ENCODE data around the gene MICAL3. TPM values are rescaled to one million over a fixed set of nuclear protein-coding genes. Genes with fewer than 3 reads are reported as not detected.
"Not testable (repeated sequence)": the region's sequence is repeated elsewhere in the genome, so short reads cannot be mapped to it uniquely, and the experiment has no call there.

MICAL3 gene
- total and polyA plus RNA-seq, 4 donors, result 4.4 to 30.7 (median 15.4) TPM

DNA sequence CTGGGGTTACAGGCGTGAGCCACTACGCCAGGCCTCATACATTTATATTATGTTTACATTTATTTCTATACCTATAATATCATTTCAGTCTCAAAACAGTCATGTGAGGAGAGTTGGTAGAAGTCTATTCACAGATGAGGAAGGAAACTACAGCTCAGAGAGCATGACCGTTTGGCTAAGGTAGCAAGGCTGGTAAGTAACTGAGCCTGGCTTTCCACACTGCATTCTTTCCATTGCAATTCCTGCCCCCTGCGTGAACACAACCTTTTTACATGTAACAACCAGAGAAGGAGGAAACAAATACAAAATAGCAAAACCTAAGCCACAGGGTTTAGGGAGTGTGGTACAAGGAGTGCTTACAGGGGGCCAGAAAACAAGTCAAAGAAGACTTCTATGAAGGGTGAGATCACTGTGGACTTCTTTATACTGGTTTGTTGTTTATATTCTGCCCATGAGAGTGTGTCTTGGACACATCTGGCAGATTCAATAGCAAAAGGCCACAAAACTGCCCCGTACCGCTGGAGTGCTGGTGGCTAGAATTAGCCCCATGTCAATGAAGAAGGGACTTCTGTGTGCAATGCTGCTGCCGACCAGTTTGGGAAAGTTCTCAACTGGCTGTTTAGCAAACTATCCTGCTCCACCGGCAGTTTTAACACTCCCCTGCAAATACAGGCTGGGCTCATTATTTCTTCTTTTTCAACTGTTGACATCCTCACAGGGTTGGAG lies 19.0 kb downstream of the MICAL3 start:
- WGBS, 2 donors, result 57 to 72% methylated on average over 8 of the region's 8 CpGs
- no peak overlapping the region for H3K9ac ChIP-seq (ENCODE audit: insufficient read depth in 1 of 2, low read length in 2 of 2)

DNA sequence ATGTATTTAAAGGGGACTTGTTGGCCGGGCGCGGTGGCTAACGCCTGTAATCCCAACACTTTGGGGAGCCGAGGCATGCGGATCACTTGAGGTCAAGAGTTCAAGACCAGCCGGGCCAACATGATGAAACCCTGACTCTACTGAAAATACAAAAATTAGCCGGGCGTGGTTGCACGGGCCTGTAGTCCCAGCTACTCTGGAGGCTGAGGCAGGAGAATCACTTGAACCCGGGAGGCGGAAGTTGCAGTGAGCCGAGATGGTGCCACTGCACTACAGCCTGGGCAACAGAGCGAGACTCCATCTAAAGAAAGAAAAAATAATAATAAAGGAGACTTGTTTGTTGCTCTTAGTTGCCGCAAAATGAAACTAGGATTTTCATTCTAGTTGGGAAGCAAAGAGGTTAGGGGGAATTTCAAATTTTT lies 22.5 kb downstream of the MICAL3 start:
- DNase-seq; H3K36me3 ChIP-seq (ENCODE audit: control insufficient read depth in 4 of 4, insufficient read depth in 4 of 4, low read length in 4 of 4); H3K27ac ChIP-seq (ENCODE audit: low read depth in 1 of 2, low read length in 1 of 2); H3K9me3 ChIP-seq (ENCODE audit: control insufficient read depth in 4 of 4, insufficient read depth in 3 of 4, low read length in 3 of 4); ATAC-seq (ENCODE audit: insufficient read depth, low FRiP score); H3K4me3 ChIP-seq; H3K27me3 ChIP-seq (ENCODE audit: control insufficient read depth in 3 of 3, insufficient read depth in 3 of 3, low read length in 2 of 3): not testable (repeated sequence)
- Histone ChIP-seq H3K4me1 (ENCODE audit: control insufficient read depth in 5 of 5, insufficient read depth in 5 of 5, low read length in 5 of 5) (peaks cover 0 to 13% (median 8%) of the 10 kb centered on the region in 5 donors), H3K9ac (ENCODE audit: insufficient read depth in 1 of 2, low read length in 2 of 2) (peak overlapping the region; percentile 13 to 68)
- WGBS, 2 donors, result 42 to 44% methylated on average over 15 of the region's 15 CpGs

More for the DNA sequence above, 19.0 kb downstream of the MICAL3 start:
- Histone ChIP-seq H3K27me3 (ENCODE audit: control insufficient read depth in 3 of 3, insufficient read depth in 3 of 3, low read length in 2 of 3) (no peaks in the 10 kb centered on the region), H3K27ac (ENCODE audit: low read depth in 1 of 2, low read length in 1 of 2) (peak overlapping the region in 1 of 2 donors; percentile 62), H3K4me1 (ENCODE audit: control insufficient read depth in 5 of 5, insufficient read depth in 5 of 5, low read length in 5 of 5) (peaks cover 0 to 5% (median 0%) of the 10 kb centered on the region in 5 donors), H3K9me3 (ENCODE audit: control insufficient read depth in 4 of 4, insufficient read depth in 3 of 4, low read length in 3 of 4) (no peaks in the 10 kb centered on the region), H3K36me3 (ENCODE audit: control insufficient read depth in 4 of 4, insufficient read depth in 4 of 4, low read length in 4 of 4) (no peaks in the 10 kb centered on the region), H3K4me3 (no peak overlapping the region)
- TF ChIP-seq, protein P1, sequence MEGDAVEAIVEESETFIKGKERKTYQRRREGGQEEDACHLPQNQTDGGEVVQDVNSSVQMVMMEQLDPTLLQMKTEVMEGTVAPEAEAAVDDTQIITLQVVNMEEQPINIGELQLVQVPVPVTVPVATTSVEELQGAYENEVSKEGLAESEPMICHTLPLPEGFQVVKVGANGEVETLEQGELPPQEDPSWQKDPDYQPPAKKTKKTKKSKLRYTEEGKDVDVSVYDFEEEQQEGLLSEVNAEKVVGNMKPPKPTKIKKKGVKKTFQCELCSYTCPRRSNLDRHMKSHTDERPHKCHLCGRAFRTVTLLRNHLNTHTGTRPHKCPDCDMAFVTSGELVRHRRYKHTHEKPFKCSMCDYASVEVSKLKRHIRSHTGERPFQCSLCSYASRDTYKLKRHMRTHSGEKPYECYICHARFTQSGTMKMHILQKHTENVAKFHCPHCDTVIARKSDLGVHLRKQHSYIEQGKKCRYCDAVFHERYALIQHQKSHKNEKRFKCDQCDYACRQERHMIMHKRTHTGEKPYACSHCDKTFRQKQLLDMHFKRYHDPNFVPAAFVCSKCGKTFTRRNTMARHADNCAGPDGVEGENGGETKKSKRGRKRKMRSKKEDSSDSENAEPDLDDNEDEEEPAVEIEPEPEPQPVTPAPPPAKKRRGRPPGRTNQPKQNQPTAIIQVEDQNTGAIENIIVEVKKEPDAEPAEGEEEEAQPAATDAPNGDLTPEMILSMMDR (IDR thresholded peaks at IDR 0.05; ENCODE audit: control extremely low read depth, extremely low read depth), result no peak
- ATAC-seq (ENCODE audit: insufficient read depth, low FRiP score) (no peak), DNase-seq (no peak)

DNA sequence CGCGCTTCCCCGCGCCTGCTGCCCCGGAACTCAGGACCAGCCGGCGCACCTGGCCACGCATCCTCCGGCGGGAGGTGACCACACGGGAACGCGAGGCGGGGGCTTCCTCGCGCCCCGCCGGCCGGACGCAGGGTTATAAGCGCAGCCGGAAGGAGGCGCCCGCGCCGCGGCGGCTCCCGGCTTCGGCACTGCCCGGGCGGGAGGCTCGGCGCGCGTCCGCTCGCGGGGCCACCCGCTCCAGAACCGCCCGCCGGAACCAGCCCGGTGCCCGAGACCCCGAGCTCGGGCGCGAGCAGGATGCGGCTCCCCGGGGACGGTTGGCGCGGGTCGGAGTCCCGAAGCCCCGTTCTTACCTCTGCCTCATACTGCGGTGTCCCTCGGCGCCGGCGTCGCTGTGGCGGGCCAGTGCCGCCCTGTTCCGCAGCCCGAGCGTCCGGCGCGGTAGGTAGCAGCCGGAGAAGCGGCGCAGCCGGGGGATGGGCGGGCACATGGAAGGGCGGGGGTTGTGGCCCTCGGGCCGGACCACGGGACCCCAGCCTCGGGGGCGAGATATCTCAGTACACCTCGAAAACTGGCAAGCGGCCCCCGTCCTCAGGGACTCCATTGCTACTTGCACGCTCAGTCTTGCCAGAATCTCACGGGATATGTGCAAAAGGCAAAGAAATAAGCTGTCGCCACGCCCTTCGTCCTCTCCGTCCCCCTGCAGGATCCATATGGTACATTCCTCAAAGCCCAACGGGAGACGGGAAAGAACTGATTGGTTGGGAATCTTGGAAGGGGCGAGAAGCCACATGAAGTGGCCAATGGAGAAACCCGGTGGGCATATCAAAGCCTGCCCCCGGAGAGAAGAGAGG lies 23.1 kb downstream of the MICAL3 start:
- Histone ChIP-seq H3K27ac (ENCODE audit: low read depth in 1 of 2, low read length in 1 of 2) (peak overlapping the region; percentile 90 to 93), H3K9ac (ENCODE audit: insufficient read depth in 1 of 2, low read length in 2 of 2) (peak overlapping the region; percentile 68 to 96), H3K36me3 (ENCODE audit: control insufficient read depth in 4 of 4, insufficient read depth in 4 of 4, low read length in 4 of 4) (no peaks in the 10 kb centered on the region), H3K4me3 (peak overlapping the region; percentile 72), H3K4me1 (ENCODE audit: control insufficient read depth in 5 of 5, insufficient read depth in 5 of 5, low read length in 5 of 5) (peaks cover 0 to 13% (median 8%) of the 10 kb centered on the region in 5 donors), H3K9me3 (ENCODE audit: control insufficient read depth in 4 of 4, insufficient read depth in 3 of 4, low read length in 3 of 4) (no peaks in the 10 kb centered on the region), H3K27me3 (ENCODE audit: control insufficient read depth in 3 of 3, insufficient read depth in 3 of 3, low read length in 2 of 3) (no peaks in the 10 kb centered on the region)
- DNase-seq, result peak; percentile 95 to 99 (median 99)
- TF ChIP-seq, protein P1 (IDR thresholded peaks at IDR 0.05; ENCODE audit: control extremely low read depth, extremely low read depth), result no peak
- 0 to 1% methylated on average over 89 to 96 of the region's 96 CpGs for WGBS, 2 donors
- peak; percentile 95 for ATAC-seq (ENCODE audit: insufficient read depth, low FRiP score)
